NB4 (cell line): ENCODE data around the gene HBG2.

Experiments
- DNase-seq: peaks from one replicate; pipeline ENCODE4 v3.0.0; 2010; ENCODE audit warnings: low read depth
- H3K4me3 ChIP-seq: one replicate; pipeline ENCODE4 v1.5.1; 2011; ENCODE audit warnings: mild to moderate bottlenecking, low read depth, low read length, moderate library complexity
- MYC ChIP-seq: IDR thresholded peaks from 2 replicates; pipeline ENCODE4 v1.6.1; 2011; ENCODE audit warnings: low read depth, low read length
- POLR2A ChIP-seq: IDR thresholded peaks from 2 replicates; pipeline ENCODE4 v1.6.1; 2011; ENCODE audit warnings: mild to moderate bottlenecking; ENCODE audit not compliant: insufficient read length; ENCODE audit errors: extremely low read depth
- TF ChIP-seq, protein P1 (sequence below): IDR thresholded peaks from one replicate; pipeline ENCODE4 v1.5.1; 2012; ENCODE audit warnings: low read depth, low read length
- TF ChIP-seq, protein P2 (sequence below): IDR thresholded peaks from 2 replicates; pipeline ENCODE4 v1.6.1; 2011; ENCODE audit warnings: low read depth, low read length

Gene HBG2

GRCh38 chr11:5272395-5273017 lies 17.9 kb upstream of the HBG2 start:
- TF ChIP-seq, protein P1, sequence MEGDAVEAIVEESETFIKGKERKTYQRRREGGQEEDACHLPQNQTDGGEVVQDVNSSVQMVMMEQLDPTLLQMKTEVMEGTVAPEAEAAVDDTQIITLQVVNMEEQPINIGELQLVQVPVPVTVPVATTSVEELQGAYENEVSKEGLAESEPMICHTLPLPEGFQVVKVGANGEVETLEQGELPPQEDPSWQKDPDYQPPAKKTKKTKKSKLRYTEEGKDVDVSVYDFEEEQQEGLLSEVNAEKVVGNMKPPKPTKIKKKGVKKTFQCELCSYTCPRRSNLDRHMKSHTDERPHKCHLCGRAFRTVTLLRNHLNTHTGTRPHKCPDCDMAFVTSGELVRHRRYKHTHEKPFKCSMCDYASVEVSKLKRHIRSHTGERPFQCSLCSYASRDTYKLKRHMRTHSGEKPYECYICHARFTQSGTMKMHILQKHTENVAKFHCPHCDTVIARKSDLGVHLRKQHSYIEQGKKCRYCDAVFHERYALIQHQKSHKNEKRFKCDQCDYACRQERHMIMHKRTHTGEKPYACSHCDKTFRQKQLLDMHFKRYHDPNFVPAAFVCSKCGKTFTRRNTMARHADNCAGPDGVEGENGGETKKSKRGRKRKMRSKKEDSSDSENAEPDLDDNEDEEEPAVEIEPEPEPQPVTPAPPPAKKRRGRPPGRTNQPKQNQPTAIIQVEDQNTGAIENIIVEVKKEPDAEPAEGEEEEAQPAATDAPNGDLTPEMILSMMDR: no peak
- no peak for TF ChIP-seq MYC
- TF ChIP-seq POLR2A: no peak
- TF ChIP-seq, protein P2, sequence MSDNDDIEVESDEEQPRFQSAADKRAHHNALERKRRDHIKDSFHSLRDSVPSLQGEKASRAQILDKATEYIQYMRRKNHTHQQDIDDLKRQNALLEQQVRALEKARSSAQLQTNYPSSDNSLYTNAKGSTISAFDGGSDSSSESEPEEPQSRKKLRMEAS: no peak
- no peak overlapping the region for H3K4me3 ChIP-seq
- no peak for DNase-seq

- DNase-seq: no peak
- TF ChIP-seq, protein P1: no peak
- TF ChIP-seq MYC (no peak), POLR2A (no peak)
- TF ChIP-seq, protein P2: no peak
- H3K4me3 ChIP-seq: no peak within 1 kb of the TSS
These were observed 15.2 kb upstream of the HBG2 start, which contains the start of gene HBE1 for GRCh38 chr11:5269715-5270147. HBE1 (minus strand) TSS chr11:5269945; CDS start chr11:5269890, 55 bp downstream.

DNA sequence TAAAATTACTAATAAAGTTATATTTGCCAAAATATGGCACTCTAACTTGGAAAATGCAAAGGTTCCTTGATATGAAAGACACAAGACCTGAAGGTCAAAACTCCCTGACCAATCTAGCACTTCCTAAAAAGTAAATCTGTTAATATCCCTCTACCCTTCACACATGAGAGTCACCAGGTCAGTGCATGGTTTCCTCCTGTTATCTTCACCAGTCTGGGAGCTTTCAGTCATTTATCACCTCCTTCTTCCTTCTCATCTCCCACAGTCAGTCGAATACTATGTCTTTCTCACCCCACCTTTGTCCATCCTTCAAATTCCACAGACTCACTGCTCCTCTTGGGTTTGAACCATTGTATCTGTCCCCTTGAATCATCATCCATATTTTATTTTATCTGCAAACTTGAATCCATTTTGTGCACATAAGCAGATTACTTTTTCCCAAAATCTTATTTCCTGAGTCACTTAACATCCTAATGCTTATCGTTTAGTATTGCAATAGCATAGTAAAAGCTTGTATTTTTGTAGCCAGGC lies 12.5 kb upstream of the HBG2 start:
- no peak for DNase-seq
- H3K4me3 ChIP-seq: no peak overlapping the region
- no peak for TF ChIP-seq MYC
- TF ChIP-seq, protein P2: no peak
- no peak for TF ChIP-seq POLR2A
- TF ChIP-seq, protein P1: no peak

- TF ChIP-seq, protein P2: no peak
- TF ChIP-seq POLR2A: no peak
- TF ChIP-seq MYC: no peak
- TF ChIP-seq, protein P1: no peak
- DNase-seq: no peak
- no peak overlapping the region for H3K4me3 ChIP-seq
These were observed 12.0 kb upstream of the HBG2 start for GRCh38 chr11:5266609-5267008.

- DNase-seq: no peak
- H3K4me3 ChIP-seq: no peak overlapping the region
- TF ChIP-seq MYC (no peak), POLR2A (no peak)
- TF ChIP-seq, protein P2: no peak
- TF ChIP-seq, protein P1: no peak
These were observed 11.3 kb upstream of the HBG2 start for GRCh38 chr11:5265832-5266231.
